ENCODE measurements around the gene SLC1A7.
A peak's percentile ranks its signal among the peaks of the same experiment; 100 is the strongest.
"Not testable (repeated sequence)": the region's sequence is repeated elsewhere in the genome, so short reads cannot be mapped to it uniquely, and the experiment has no call there.

The SLC1A7 gene

DNA sequence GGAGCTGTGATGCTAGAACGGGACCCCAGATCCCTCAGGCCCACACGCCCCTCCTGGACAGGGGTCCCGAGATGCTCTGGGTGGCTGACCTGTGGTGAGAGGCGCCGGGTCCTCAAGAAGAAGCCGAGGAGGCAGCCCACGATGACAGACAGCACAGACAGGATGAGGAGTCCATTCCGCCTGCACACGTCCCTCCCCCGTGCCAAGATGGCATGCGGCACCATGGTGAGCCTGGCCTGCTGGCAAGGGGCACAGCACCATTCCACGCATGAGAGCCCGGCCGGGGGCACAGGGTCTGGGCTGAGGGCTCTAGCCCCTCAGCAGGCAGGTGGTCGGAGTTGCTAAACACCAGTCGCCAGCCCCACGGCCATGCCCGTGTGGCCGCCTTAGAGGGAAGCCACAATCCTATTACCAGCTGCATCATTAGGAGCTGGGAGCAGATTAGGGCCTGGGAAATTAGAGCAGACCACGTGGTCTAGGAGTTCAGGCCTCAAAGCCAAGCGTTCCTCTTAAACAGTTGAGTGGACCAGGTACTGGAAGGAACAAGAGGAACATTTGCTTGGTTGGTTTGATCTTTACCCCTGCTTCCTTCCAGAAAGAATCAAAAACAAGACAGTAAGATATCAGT lies at the start of gene SLC1A7:
Gene SLC1A7 (minus strand): TSS at position 413 of the 628 bp plus-strand sequence. CDS start 189 bp downstream, at position 224.
- DNase-seq (ENCODE audit: low read depth in 2 of 2) = no peak
- no peak for TF ChIP-seq CTCF (IDR thresholded peaks at IDR 0.05; ENCODE audit: low read depth, low read length)
- H3K4me3 ChIP-seq (replicated peaks in 1 of 2; ENCODE audit: low read depth in 2 of 2, low read length in 2 of 2) = no peak within 1 kb of the TSS

DNA sequence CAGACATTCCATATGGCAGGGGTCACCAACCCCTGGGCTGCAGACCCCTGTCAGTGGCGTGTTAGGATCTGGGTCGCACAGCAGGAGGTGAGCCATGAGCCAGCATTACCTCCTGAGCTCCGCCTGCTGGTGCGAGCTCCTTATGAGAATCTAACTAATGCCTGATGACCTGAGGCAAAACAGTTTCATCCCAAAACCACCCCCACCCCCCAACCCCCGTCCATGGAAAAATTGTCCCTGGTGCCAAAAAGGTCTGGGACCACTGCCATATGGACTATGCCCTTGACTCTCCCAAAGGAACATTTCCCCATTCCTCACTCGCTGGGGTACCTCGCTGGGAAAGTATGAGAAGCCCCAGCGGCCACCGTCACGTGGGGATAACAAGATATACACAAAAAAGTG lies 47.8 kb upstream of the SLC1A7 start:
- no peak overlapping the region for H3K4me3 ChIP-seq (replicated peaks in 1 of 2; ENCODE audit: low read depth in 2 of 2, low read length in 2 of 2)
- peak; percentile 4 for TF ChIP-seq CTCF (IDR thresholded peaks at IDR 0.05; ENCODE audit: low read depth, low read length)
- DNase-seq (ENCODE audit: low read depth in 2 of 2) = no peak

- no peak overlapping the region for H3K4me3 ChIP-seq (replicated peaks in 1 of 2; ENCODE audit: low read depth in 2 of 2, low read length in 2 of 2)
- DNase-seq (ENCODE audit: low read depth in 2 of 2) = no peak
- TF ChIP-seq CTCF (IDR thresholded peaks at IDR 0.05; ENCODE audit: low read depth, low read length) = no peak
These were observed 46.6 kb upstream of the SLC1A7 start for GRCh38 chr1:53189061-53189460.

DNA sequence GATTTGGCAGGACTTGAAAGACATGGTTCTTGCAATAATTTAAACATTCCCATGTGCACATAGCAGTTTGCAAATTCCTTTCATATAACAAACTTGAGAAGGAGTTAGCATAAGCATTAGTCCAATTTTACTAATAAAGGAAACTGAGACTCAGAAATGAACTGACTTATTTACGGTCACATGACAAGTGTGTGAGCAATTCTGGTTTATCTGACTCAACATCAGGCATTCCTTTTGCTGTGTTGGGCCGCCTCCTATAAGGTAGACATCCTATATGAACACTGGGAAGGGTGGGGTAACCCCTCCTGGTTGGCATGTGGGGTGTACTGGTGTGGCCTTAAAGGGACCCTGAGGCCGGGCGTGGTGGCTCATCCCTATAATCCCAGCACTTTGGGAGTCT lies 45.7 kb upstream of the SLC1A7 start:
- DNase-seq (ENCODE audit: low read depth in 2 of 2) = no peak
- TF ChIP-seq CTCF (IDR thresholded peaks at IDR 0.05; ENCODE audit: low read depth, low read length) = no peak
- no peak overlapping the region for H3K4me3 ChIP-seq (replicated peaks in 1 of 2; ENCODE audit: low read depth in 2 of 2, low read length in 2 of 2)

DNA sequence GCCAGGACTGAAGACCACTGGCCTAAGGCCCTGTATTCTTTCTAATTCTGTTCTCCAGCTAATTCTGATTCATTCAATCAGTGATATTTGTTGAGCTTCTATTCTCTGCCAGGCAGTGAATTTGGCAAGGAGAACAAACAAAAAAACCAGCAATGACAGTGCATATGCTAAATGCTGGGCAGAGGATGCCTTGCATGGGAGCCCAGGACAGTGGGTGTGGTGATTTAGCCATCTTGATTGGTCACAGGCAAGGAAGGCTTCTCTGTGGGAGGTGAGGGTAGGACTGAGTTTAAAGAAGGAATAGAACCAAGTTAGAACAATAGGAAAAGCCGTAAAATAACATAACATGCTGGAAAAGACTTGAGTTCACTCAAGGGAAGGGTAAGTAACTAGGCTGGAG lies 45.0 kb upstream of the SLC1A7 start:
- TF ChIP-seq CTCF (IDR thresholded peaks at IDR 0.05; ENCODE audit: low read depth, low read length) = no peak
- no peak for DNase-seq (ENCODE audit: low read depth in 2 of 2)
- no peak overlapping the region for H3K4me3 ChIP-seq (replicated peaks in 1 of 2; ENCODE audit: low read depth in 2 of 2, low read length in 2 of 2)

- DNase-seq (ENCODE audit: low read depth in 2 of 2) = no peak
- no peak overlapping the region for H3K4me3 ChIP-seq (replicated peaks in 1 of 2; ENCODE audit: low read depth in 2 of 2, low read length in 2 of 2)
- TF ChIP-seq CTCF (IDR thresholded peaks at IDR 0.05; ENCODE audit: low read depth, low read length) = no peak
These were observed 44.1 kb upstream of the SLC1A7 start for GRCh38 chr1:53186533-53186932.

GRCh38 chr1:53185955-53186297 lies 43.5 kb upstream of the SLC1A7 start:
- H3K4me3 ChIP-seq (replicated peaks in 1 of 2; ENCODE audit: low read depth in 2 of 2, low read length in 2 of 2); DNase-seq (ENCODE audit: low read depth in 2 of 2): not testable (repeated sequence)
